Vagina (tissue), 2 donors: ENCODE data around the gene TKFC. TPM values are rescaled to one million over a fixed set of nuclear protein-coding genes. Genes with fewer than 3 reads are reported as not detected.

Experiments used
- DNase-seq, 2 donors: peaks; one replicate each; pipeline ENCODE4 v3.0.0-alpha.2; 2017; ENCODE audit errors: extremely low spot score in 2 of 2
- H3K27ac ChIP-seq: fragments of 200-600 bp; sonication (generic); one replicate; pipeline ENCODE4 v1.5.1; 2019
- H3K27me3 ChIP-seq: fragments of 200-600 bp; sonication (generic); one replicate; pipeline ENCODE4 v1.5.1; 2019
- H3K36me3 ChIP-seq, 2 donors: fragments of 200-600 bp; sonication (generic); one replicate each; pipeline ENCODE4 v1.5.1; 2017 to 2019
- H3K4me1 ChIP-seq: fragments of 200-600 bp; sonication (generic); one replicate; pipeline ENCODE4 v1.5.1; 2019
- H3K4me3 ChIP-seq, 2 donors: fragments of 200-600 bp; sonication (generic); 1 replicate in 1 of 2; 2 replicates in 1 of 2; pipeline ENCODE4 v1.5.1; 2016 to 2019
- H3K9me3 ChIP-seq: fragments of 200-600 bp; sonication (generic); one replicate; pipeline ENCODE4 v1.5.1; 2019
- POLR2A ChIP-seq, 2 donors: fragments of 450-650 bp; IDR thresholded peaks; one replicate each; pipeline ENCODE4 v1.6.1; 2017; ENCODE audit warnings: antibody characterized with exemption in 2 of 2, mild to moderate bottlenecking in 2 of 2, moderate library complexity in 2 of 2
- POLR2AphosphoS5 ChIP-seq, 2 donors: sonication (generic); formaldehyde crosslinking; IDR thresholded peaks; one replicate each; pipeline ENCODE4 v1.9.0; 2017; ENCODE audit warnings: antibody characterized with exemption in 2 of 2, mild to moderate bottlenecking in 2 of 2, low read depth in 1 of 2; ENCODE audit not compliant: insufficient read depth in 1 of 2
- intact Hi-C: fragments of 100-400 bp; cut with DNase I; formaldehyde crosslinking; loops from one replicate; pipeline ENCODE4 v1.15.1; 2023
- total RNA-seq: library from RNA; depleted of rRNA; stranded (reverse); fragments of >200 nt; gene quantifications from one replicate; pipeline ENCODE4 v1.2.3, GENCODE V29; 2016
- TF ChIP-seq, protein P1 (sequence below), 3 experiments: fragments of 450-650 bp in 2 of 3; fragments of 200-600 bp in 1 of 3; sonication (generic) in 1 of 3; IDR thresholded peaks; one replicate each; pipeline ENCODE4 v1.5.1; 2017 to 2019; ENCODE audit warnings: antibody characterized with exemption in 3 of 3, mild to moderate bottlenecking in 2 of 3, moderate library complexity in 2 of 3

TKFC gene
- total RNA-seq, 1 donor from 2014 or later = 22.6 TPM

DNA sequence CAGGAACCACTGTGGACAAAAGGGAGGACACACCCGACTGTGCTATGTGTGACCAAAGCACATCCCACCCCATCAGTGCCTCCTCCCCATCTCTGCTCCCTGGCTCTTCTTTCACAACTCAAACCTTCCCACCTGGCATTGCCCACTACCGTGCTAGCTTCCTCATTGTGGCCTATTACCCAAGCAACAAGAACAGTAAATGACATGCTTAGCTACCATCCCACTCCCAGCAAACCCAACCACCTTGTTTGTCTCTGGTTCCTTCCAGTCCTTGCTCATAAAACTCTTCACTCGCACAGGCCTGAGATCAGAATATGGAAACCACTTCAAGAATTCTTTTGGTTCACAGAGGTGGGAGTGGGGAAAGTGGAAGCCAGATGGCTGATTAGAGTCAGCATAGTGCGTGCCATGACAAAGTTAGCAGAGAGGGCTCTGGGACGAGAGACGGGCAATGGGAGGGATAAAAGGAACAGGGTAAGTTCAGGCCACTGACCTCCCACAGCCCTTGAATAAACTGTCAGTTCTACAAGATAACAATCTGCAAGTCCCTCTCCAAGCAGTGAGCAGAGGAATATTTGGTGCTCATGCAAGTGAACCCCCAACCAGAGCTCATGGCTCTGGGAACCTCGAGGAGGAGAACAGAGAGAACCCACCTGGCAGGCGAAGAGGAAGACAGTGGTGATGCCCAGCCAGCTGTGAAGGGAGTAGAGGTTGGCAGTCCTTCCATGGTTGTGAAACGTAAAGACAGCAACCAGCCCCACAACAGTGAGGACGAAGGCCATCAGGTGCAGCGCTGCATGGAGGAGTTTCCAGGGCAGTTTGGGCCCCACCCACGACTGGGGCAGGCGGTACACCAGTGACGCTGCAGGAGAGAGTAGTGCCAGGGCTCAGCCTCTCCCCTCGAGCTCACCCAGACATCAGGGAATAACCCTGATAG is 20.4 kb downstream of the TKFC start:
- H3K36me3 ChIP-seq = peaks cover 0 to 54% of the 10 kb centered on the region in 2 donors
- TF ChIP-seq, protein P1, sequence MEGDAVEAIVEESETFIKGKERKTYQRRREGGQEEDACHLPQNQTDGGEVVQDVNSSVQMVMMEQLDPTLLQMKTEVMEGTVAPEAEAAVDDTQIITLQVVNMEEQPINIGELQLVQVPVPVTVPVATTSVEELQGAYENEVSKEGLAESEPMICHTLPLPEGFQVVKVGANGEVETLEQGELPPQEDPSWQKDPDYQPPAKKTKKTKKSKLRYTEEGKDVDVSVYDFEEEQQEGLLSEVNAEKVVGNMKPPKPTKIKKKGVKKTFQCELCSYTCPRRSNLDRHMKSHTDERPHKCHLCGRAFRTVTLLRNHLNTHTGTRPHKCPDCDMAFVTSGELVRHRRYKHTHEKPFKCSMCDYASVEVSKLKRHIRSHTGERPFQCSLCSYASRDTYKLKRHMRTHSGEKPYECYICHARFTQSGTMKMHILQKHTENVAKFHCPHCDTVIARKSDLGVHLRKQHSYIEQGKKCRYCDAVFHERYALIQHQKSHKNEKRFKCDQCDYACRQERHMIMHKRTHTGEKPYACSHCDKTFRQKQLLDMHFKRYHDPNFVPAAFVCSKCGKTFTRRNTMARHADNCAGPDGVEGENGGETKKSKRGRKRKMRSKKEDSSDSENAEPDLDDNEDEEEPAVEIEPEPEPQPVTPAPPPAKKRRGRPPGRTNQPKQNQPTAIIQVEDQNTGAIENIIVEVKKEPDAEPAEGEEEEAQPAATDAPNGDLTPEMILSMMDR (IDR thresholded peaks at IDR 0.05) = no peak
- no peak for TF ChIP-seq POLR2AphosphoS5 (IDR thresholded peaks at IDR 0.05; ENCODE audit: insufficient read depth in 1 of 2, low read depth in 1 of 2)
- TF ChIP-seq POLR2A (IDR thresholded peaks at IDR 0.05) = no peak
- no peaks in the 10 kb centered on the region for H3K9me3 ChIP-seq
- H3K4me3 ChIP-seq = no peak overlapping the region
- H3K4me1 ChIP-seq = no peaks in the 10 kb centered on the region
- no peak overlapping the region for H3K27ac ChIP-seq
- intact Hi-C loops = no loop called here
- no peak for DNase-seq
- no peaks in the 10 kb centered on the region for H3K27me3 ChIP-seq

DNA sequence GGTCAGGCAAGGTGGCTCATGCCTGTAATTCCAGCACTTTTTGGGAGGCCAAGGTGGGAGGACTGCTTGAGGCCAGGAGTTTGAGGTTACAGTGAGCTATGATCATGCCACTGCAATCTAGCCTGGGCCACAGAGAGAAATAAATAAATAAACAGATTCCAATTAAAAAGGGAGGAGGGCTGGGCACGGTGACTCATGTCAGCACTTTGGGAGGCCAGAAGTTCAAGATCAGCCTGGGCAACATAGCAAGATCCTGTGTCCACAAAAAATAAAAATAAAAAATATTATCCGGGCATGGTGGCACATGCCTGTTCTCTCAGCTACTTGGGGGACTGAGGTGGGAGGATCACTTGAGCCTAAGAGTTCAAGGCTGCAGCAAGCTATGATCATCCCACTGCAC is 21.2 kb downstream of the TKFC start:
- intact Hi-C loops = no loop called here
- H3K27me3 ChIP-seq = no peaks in the 10 kb centered on the region
- H3K9me3 ChIP-seq = no peaks in the 10 kb centered on the region
- no peak overlapping the region for H3K27ac ChIP-seq
- peaks cover 0 to 48% of the 10 kb centered on the region in 2 donors for H3K36me3 ChIP-seq
- no peak overlapping the region for H3K4me3 ChIP-seq
- no peak for TF ChIP-seq POLR2A (IDR thresholded peaks at IDR 0.05)
- TF ChIP-seq POLR2AphosphoS5 (IDR thresholded peaks at IDR 0.05; ENCODE audit: insufficient read depth in 1 of 2, low read depth in 1 of 2) = no peak
- TF ChIP-seq, protein P1 (IDR thresholded peaks at IDR 0.05) = no peak
- DNase-seq = no peak
- peaks cover 7% of the 10 kb centered on the region for H3K4me1 ChIP-seq

DNA sequence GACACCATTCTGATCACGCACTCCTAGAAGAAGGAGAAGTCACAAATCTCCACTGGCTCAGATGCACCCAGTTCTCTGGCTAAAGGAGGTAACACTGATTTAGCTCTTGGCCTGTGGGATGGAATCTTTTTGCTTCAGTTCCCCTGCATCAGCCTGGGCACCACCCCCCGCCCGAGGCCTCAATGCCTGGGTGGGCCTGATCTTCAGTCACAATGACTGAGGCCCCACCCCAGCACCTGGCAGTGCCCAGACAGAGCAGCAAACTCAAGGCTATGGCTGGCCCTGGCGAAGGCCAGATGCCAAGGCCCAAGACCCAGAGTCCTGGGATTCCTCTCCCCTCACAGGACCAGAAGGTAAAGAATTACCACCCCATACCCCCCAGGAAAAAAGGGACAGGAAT is 23.7 kb downstream of the TKFC start:
- H3K27me3 ChIP-seq = no peaks in the 10 kb centered on the region
- H3K27ac ChIP-seq = no peak overlapping the region
- DNase-seq = no peak
- H3K4me3 ChIP-seq = no peak overlapping the region
- H3K9me3 ChIP-seq = no peaks in the 10 kb centered on the region
- TF ChIP-seq POLR2A (IDR thresholded peaks at IDR 0.05) = no peak
- TF ChIP-seq, protein P1 (IDR thresholded peaks at IDR 0.05) = no peak
- TF ChIP-seq POLR2AphosphoS5 (IDR thresholded peaks at IDR 0.05; ENCODE audit: insufficient read depth in 1 of 2, low read depth in 1 of 2) = no peak
- H3K36me3 ChIP-seq = peaks cover 0 to 28% of the 10 kb centered on the region in 2 donors
- intact Hi-C loops = no loop called here
- H3K4me1 ChIP-seq = peaks cover 29% of the 10 kb centered on the region

DNA sequence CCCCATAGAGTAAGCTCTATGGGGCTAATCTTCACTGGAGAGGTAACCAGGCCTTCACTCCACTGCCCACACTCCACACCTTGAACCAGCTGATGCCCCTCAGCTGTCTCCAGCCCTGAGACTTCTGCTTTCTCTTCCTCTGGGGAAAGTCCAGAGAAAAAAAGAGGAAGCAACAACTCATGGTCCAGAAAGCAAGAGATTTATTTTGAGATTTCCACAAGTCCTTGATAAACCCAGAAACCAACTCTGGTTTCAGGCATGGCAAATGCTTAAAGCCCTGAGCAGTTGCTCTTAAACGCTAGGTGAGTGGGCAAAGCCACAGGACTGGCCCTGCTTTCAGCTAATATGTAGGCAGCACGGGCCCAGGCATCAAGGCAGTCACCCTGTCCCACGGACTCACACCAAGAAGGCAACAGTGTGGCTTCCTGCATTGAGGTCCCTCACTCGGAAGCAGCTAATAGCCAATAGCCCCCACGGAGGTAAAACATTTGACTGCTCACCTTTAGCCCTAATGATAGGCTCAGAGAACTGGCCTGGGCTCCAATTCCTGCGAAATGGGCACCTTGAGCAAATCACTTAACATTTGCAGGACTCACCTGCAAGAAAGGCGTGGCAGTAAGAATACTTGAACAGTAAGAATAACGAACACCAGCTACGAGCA is 24.3 kb downstream of the TKFC start:
- H3K27ac ChIP-seq = no peak overlapping the region
- intact Hi-C loops = no loop called here
- H3K27me3 ChIP-seq = no peaks in the 10 kb centered on the region
- no peak overlapping the region for H3K4me3 ChIP-seq
- H3K36me3 ChIP-seq = peaks cover 0 to 22% of the 10 kb centered on the region in 2 donors
- TF ChIP-seq POLR2AphosphoS5 (IDR thresholded peaks at IDR 0.05; ENCODE audit: insufficient read depth in 1 of 2, low read depth in 1 of 2) (no peak), POLR2A (IDR thresholded peaks at IDR 0.05) (no peak)
- TF ChIP-seq, protein P1 (IDR thresholded peaks at IDR 0.05) = no peak
- H3K4me1 ChIP-seq = peaks cover 29% of the 10 kb centered on the region
- H3K9me3 ChIP-seq = no peaks in the 10 kb centered on the region
- DNase-seq = no peak
